Erythroblast (primary cell): ENCODE measurements around the gene PIP4K2A.

Experiments
- GATA1 ChIP-seq: IDR thresholded peaks from 2 replicates; pipeline ENCODE4 v1.6.1; 2011; ENCODE audit warnings: low read depth, mild to moderate bottlenecking, control low read depth, low read length, moderate library complexity
- POLR2A ChIP-seq: IDR thresholded peaks from 2 replicates; pipeline ENCODE4 v1.6.1; 2011; ENCODE audit warnings: mild to moderate bottlenecking, low read length

GRCh38 chr10:22550732-22551131, 163.6 kb downstream of the PIP4K2A start:
- TF ChIP-seq GATA1 (no peak), POLR2A (no peak)
